DMS153 treated with DMSO at 0.1 percent for 48 hours (cell line): ENCODE data around the gene FAM81B.
"Not testable (repeated sequence)": the region's sequence is repeated elsewhere in the genome, so short reads cannot be mapped to it uniquely, and the experiment has no call there.

Source experiments
- DNase-seq: peaks from one replicate; lab custom pipeline; 2025; ENCODE audit not compliant: unreplicated experiment; lab: John Stamatoyannopoulos, UW

FAM81B gene, protein sequence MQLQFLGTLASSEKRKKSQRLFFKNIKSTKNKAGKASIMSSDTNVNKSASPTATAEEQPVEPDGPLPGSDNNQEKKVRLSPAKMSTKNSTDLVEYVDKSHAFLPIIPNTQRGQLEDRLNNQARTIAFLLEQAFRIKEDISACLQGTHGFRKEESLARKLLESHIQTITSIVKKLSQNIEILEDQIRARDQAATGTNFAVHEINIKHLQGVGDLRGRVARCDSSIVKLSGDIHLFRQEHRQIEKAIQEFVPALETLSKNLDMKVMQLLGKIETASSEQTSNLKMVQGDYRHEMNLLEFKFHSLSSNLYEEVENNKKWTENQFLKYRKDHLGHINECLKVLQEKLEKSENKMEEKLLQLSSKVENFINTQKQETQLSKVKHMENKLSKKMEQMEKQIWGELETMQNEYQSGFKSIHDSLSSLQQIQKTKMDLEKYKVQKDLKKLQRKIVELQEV

DNA sequence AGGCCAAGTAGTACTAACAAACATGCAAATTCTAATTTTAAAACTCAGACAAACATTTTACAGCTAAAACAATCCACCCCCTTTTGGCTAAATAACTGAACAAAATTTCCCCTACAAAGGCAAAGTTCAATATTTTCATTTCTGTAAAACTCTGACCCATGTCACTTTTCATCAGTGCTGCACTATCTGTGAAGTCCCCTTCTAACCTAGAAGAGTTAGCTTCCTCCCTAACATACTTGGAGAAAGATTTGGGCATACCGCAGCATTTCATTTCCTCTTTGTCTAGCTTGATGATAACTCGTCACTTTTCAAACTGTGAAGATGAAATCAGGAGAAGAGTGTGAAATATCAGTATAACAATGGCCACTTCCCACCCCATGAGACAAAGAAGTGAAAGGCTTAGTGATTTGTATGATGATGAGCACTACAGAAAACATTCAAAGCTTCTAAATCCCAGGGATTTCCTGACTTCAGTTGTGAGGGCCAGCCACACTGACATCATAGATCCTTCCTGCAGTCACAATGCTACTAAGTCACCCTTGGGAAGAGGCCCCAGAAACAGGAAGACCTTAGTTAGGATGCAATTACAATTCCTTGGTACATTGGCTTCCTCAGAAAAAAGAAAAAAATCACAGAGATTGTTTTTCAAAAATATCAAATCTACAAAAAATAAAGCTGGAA is at the start of gene FAM81B:
FAM81B (plus strand) TSS at position 555 of the 681 bp plus-strand sequence; CDS start at position 579, 24 bp downstream.
- no peak for DNase-seq

DNA sequence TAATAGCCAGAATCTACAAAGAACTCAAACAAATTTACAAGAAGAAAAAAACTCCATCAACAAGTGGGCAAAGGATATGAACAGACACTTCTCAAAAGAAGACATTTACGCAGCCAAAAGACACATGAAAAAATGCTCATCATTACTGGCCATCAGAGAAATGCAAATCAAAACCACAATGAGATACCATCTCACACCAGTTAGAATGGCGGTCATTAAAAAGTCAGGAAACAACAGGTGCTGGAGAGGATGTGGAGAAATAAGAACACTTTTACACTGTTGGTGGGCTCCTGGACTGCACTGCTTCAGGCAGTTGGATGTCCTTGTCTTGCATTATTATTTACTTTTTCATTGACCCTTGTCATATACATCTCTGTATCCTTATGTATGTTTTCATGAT is 49.7 kb upstream of the FAM81B start:
- not testable (repeated sequence) for DNase-seq

DNA sequence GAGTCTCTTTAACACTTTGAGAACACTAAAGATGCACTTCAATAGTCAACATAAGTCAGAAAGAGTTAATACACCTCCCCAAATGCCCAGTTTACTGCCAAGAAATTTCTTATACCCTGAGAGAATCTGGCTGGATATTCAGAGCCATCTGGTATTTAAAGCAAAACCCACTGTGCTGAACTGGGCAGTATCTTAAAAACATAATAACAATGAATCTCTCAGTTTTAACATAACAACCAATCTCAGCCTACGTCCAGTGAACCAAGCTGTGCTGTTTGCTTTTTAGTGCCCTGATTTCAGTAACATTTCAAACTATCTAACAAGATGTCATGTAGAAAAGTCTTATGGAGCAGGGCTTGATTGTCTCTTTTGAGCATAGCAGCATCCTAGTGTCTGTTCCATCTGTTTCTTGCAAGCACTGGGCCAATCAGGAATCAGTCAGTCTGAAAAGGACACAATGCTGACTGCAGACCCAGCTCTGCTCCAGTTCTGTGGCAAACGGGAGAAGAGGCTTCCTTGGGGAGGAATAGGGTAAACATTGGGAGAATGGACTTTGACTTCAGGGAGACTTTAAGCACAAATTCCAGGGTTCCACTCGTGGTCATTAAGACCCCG is 43.6 kb upstream of the FAM81B start:
- DNase-seq = no peak

DNA sequence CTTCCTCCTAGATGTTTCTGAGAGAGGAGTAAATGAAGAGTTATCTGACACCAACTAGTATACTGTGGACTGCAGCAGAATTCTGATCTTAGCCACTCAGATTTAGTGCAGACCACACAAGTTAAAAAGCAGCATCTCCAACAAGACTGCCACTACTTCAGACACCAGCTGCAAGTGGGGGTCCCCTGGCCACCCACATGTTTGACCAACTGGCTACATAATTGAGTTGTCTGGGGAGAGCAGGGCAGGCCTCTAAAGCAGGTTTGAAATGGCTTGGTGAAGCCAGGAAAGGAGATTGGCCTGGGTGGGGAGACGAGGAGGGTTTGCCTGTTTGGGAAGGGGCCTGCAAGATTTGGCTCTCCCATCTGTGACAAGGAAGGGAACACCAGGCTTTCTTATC is 40.5 kb upstream of the FAM81B start:
- no peak for DNase-seq

DNA sequence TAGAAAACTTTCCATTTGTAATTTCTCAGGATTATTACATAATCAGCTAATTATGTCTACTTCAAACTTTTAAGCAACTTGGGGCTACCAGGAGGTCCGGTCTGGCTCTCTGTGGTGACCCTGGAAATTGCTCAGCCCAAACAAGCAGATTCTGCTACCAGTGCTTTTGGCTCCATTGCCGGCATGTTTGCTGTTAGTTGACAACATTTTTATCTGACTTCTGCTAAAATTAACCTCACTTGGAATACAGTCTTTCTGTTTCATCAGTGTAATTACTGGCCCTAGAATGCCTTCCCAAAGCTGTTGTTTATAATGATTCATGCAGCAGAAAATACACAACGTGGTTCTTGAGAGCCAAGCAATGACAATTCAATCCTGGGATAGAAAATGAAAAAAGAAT is 38.5 kb upstream of the FAM81B start:
- no peak for DNase-seq

DNA sequence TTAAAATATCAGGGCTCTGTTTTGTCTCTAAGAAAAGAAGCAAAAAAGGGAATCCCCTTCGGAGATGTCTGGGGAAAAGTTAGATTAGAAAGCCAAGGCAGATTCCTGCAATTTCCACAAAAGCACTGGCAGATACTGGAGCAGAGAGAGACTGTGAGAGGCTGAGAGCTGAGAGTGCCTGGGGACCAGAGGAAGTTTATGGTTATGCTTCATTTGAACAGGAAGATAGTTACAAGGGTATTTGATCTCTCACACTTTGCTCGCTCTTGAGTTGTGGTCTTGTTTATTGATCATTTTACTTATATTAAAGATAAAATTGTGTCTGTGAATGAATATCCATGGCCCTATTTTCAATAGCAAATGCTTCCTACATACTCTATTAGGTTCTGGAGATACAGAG is 32.8 kb upstream of the FAM81B start:
- no peak for DNase-seq

DNA sequence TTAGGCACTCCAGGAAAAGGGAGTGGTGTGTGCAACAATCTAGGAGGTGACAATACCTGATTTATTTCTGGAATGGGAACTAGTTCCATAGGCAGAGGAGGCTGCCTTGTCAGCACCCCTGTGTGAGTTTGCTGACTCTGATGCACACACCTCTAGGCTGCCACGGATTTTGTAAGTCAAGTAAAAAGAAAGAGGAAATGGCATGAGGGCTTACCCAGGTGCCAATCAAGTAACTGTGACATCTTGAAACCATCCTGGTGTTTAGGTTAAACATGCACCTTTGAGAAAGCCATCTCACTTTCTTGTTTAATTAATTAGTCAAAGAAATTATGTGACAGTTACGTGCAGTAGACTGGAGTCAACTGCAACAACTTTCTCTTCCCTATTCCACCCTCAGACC is 32.3 kb upstream of the FAM81B start:
- DNase-seq = no peak

DNA sequence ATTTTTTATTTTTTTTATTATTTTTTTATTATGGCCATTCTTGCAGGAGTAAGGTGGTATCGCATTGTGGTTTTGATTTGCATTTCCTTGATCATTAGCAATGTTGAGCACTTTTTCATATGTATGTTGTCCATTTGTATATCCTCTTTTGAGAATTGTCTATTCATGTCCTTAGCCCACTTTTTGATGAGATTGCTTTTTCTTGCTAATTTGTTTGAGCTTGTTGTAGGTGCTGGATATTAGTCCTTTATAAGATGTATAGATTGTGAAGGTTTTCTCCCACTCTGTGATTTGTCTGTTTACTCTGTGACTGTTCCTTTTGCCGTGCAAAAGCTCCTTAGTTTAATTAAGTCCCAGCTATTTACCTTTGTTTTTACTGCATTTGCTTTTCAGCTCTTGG is 30.5 kb upstream of the FAM81B start:
- not testable (repeated sequence) for DNase-seq

DNA sequence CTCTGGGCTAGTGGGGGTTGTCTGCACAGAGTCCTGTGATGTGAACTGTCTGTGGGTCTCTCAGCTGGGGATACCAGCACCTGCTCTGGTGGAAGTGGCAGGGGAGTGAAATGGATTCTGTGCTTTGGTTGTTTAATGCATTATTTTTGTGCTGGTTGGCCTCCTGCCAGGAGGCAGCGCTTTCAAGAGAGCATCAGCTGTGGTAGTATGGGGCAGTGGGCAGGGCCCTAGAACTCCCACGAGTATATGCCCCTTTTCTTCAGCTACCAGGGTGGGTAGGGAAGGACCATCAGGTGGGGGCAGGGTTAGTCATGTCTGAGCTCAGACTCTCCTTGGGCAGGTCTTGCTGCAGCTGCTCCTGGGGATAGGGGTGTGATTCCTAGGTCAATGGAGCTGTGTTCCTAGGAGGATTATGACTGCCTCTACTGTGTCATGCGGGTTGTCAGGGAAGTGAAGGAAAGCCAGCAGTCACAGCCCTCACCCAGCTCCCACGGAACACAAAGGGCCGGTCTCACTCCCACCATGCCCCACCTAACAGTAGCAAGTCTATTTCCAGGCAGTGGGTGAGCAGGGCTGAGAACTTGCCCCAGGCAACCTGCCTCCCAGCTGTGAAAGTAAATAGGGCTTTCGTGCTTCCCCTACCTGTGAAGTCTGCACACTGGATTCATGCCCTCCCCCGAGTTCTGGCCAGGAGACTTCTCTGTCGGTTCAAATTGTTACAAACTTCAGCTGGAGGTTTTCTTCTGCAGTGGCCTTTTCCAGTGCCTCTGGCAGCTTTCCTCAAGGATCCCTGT is 25.7 kb upstream of the FAM81B start:
- no peak for DNase-seq

DNA sequence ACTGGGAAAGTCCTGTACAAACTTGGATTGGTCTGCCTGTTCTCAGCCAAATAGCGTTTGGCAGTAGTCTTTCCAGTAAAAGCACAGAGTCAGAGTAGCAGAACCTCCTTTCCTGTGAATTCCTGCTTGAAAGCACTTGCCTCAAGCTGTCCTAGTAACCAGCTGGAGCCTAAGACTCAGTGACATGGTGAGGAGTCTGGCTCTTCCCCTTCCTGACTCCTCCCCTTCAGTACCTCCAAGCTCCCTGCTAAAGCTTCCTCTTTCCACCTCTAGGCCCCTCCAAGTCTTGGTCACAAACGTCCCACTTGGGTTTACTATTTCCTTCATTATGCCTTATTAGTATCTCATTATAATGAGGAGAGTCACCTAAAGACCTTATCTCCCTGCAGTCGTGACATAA is 21.4 kb upstream of the FAM81B start:
- DNase-seq = no peak

DNA sequence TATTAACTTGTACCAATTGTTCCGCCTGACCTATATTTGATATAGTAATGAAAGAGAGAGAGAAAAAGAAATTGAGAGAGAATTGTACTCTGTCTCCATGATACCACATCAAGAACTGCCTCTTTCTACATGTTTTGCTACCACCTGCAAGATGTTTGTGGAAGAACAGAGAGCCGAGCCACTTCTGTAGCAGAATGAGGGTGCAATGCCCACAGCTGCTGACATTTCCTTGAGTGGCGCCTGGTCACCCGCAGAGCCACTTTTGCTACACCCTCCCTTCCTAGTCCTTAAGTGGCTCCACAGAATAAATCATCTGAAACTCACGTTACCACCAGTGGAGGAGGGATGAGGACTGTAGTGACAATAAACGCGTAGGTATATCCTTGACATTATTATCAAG is 17.1 kb upstream of the FAM81B start:
- no peak for DNase-seq

DNA sequence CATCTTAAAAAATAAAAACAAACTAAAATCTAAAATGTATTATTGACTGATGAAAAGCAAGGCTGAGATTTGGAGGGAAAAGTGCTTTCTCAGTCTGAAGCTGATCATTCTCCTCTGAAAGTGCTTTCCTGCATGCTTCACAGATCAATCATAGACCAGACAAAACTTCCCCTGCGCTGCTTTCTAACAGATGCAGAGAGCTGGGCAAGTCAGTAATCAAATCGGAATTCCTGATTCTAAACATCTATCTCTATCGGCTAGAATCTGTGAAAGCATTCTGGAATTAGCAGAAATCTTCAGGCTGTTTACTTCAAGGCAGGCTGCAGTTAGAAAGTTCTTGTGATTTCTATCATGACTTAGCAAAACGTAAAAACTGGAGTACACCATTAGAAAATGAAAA is 15.6 kb upstream of the FAM81B start:
- no peak for DNase-seq

DNA sequence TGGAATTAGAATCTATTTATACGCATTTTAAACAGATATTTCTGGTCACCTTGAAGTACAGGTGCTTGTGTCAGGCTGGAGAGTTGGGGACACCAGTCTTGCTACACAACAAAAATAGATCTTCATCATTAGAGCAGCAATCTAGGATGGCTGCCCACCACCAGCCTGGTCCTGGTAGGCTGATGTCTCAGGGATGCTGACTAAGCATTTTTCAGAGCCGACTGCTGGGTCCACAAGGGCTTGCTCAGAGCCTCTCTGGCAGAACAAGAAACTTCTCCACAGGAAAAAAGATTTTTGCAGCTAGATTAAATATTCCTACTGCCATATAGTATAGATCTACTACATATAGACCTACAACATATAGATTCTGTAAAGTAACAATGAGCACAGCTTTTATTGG is 12.0 kb upstream of the FAM81B start:
- no peak for DNase-seq

DNA sequence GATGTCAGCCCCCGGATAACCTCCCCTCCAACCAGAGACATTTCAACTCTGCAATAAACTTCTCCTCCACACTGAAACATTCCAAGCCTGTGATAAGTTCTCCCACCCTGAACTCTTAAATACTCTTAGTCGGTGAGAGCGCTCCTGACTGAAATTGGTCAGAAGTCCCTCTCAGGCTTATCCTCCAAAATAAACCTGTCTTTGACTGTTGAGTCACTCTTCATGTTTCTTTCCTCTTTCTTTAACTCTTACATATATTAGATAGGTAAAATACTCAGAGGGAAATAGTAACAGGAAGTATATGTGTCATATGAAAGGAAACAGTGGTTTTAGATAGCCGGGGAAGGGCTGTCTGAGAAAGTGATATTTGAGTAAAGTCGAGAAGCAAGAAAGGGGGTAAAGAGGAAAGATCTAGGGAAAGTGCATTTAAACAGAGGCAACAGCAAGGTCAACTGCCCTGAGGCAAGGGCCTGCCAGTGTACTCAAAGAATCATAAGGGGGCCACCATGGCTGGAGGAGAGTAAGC is 11.0 kb upstream of the FAM81B start:
- no peak for DNase-seq

DNA sequence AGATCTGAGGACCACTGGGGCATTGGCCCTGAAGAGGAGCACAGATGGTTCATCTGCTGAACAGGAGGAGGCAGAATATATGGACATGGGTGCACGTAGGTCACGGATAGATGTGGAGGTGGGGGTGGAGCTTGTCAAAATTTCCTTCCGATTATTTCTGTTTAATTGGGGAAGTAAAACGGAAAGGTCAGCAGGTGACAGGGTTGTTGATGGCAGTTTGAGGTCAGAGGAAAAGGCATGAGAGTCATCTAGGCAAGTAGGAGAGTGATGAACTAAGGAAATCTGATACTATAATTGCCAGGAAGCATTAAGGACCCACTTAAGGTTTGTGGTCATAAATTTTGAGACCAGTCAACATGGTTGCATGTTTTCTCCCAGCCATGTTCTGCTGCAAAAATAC is 8.4 kb upstream of the FAM81B start:
- peak; percentile 45 for DNase-seq

DNA sequence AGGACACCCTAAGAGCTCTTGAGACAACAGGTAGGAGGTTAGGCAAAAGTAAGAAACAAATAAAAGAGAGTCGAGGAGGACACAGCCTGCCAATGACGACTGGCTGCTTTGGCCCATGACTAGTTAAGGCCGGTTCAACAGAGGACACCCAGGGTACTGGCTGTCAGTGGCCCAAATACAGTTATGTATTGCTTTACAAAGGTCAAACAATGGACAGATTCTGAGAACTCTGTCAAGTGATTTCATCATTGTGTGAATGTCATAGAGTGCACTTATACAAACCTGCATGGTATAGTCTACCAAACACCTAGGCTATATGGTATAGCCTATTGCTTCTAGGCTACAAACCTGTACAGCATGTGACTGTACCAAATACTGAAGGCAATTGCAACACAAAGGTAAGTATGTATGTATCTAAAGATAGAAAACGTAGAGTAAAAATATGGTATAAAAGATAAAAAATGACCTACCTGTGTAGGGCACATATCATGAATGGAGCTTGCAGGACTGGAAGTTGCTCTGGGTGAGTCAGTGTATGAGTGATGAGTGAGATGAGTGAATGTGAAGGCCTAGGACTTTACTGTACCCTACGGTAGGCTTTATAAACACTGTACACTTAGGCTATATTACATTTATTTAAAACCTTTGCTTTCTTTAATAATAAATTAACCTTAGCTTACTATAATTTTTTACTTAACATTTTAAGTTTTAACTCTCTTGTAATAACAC is 6.5 kb upstream of the FAM81B start:
- no peak for DNase-seq

DNA sequence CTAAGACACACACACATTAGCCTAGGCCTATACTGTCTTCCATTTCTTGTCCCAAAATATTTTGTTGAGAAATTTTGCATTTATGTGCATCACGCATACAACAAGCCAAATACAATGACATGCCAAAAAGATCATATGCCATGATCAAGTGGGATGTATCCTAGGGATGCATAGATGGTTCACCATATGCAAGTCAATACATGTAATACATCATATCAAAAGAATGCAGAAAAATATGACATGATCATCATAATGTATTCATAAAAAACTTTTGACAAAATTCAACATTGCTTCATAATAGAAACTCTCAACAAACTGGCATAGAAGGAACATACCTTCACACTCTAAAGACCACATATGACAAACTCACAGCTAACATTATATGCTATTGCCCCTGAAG is 5.8 kb upstream of the FAM81B start:
- no peak for DNase-seq

DNA sequence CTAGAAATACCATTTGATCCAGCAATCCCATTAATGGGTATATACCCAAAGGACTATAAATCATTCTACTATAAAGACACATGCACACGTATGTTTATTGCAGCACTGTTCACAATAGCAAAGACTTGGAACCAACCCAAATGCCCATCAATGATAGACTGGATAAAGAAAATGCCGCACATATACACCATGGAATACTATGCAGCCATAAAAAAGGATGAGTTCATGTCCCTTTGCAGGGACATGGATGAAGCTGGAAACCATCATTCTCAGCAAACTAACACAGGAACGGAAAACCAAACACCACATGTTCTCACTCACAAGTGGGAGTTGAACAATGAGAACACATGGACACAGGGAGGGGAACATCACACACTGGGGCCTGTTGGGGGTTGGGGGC is 799 bp downstream of the FAM81B start:
- not testable (repeated sequence) for DNase-seq

DNA sequence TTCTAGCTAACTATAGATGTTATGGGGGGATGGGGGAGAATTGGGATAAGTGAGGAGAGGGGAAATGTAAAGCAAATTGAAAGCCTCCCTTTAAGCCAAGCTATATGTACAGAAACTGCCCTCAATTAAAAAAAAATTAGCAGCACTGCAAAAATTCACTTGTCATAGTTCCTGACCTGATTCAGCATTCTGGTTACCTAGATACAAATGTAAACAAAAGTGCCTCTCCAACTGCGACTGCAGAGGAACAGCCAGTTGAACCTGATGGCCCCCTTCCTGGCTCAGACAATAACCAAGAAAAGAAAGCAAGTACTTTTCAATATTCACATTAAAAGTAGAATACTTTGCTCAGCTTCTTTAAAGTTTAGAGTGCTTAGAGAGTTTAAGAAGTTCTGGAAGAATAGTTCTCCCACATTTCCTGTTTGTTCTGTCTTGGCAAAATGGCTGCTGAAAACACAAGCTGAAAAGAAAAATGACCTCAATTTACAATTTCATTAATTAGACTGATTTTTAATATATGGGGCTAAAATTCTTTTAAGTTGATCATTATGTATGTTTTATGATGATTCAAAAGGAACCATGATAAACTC is 1.5 kb downstream of the FAM81B start:
- peak; percentile 4 for DNase-seq

DNA sequence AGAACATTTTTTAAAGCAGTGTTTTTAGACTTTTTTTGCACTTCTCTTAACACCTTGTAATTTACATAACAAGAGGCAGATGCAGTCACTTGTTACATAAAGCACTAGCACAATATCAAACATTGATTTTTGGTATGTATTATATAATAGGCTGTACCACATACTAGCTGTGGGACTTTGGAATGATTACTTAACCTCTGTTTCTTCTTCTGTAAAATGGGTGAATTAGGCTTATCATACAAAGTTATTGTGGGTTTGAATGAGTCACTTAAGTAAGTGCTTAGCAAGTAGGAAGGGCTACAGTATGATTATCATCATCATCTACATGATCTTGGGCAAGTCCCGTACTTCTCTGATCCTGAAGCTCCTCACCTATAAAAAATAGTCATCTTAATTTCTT is 2.1 kb downstream of the FAM81B start:
- DNase-seq = no peak
